ENCODE data around the gene LGALS13.

GRCh38 chr19:39566064-39566463, 36.3 kb upstream of the LGALS13 start:
- TF ChIP-seq RAD21 (conservative IDR thresholded peaks at IDR 0.05) (no peak), CTCF (IDR thresholded peaks at IDR 0.05; ENCODE audit: poor library complexity, severe bottlenecking) (no peak), POLR2AphosphoS5 (IDR thresholded peaks at IDR 0.05) (no peak)
